ENCODE data around the gene UTP4.

Gene UTP4

DNA sequence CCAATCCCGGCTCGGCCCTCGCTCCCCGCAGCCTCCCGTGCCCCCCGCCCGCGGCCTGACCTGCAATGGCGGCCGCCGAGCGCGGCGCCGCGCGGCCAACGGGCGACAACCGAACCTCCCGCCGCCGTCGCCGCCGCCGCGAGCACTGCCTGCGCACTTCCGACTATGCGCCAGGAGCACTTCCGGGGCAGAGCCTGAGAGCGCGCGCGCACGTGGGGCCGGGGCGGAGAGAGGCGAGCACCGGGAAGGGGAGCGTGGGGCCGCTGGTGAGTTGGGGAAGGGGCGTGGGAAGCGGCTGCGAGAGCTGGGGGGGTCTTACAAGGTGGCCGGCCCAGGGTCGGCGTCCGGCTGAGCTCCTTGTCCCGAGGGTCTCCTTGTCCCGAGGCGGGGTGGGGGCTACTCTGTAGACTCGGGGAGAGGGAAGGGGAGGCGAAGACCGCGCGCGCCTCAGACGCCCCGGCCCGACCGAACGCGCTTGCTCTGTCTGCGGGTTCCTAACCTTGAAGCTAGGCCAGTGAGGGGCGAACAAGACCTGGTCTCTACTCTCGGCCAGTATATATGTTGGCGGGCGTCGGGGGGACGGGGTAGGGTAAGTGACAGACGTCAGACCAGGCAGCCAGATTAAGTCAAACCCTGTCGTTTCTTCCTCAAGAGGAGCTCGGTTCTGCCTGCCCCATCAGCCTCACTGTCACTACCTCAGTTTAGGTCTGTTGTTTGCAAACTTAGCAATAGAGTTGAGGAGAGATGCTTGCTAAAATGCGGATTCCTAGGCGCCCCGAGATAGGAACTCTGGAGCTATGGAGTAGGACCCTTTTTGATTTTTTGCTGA, at the start of gene UTP4, which contains the start of gene CHTF8:
Gene UTP4 (plus strand): TSS at position 226 of the 829 bp plus-strand sequence. CDS start 811 bp downstream, outside the sequence.
Gene CHTF8 (minus strand): TSS at position 165 of the 829 bp plus-strand sequence. CDS start 11,130 bp downstream, outside the sequence.
- DNase-seq (ENCODE audit: low read depth) = peak; percentile 85

DNA sequence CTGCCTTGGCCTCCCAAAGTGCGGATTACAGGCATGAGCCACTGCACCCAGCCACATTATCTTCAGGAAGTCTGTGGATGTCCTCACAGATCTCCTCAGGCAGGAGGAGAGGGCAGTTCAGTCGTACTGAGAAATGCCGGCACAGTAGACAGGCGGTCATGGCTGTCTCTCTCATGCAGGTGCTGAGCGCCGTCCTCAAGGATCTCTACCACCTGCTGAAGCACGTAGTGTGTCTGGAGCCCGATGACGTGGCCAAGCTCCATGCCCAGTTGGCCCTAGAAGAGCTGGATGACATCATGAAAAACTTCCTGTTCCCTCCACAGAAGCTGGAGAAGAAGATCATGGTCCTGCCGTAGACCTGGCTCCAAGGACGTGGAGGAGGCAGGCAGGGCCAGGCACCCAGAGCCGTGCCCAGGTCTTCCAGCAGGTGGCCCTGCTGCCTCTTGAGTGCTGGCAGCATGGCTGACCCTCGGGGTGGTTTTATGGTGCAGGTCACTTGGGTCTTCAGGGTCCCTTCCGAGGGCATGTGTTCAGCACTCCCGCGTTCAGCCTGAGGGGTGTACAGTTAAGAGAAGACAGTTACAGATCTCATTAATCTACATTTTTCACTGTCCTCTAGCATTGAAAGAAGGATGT, 49.0 kb upstream of the UTP4 start:
- no peak for DNase-seq (ENCODE audit: low read depth)

DNA sequence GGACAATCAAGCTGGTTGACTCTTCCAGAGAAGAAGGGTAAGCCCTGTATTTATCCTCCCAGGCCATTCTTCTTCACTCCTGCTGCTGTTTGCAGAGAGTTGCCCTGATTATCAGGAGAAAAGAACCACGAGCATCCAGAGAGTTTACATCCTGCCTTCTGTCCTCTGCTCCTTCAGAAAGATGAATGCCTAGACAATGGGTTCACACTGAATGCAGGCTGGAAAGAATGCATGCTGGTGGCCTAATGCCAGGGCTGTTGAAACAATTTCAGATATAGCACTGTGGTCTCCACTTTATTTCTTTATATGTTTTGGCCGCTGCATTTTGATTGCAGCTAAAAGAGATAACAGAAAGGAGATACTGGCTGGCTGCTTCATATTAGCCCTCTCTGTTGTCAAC, 48.2 kb upstream of the UTP4 start:
- peak; percentile 61 for DNase-seq (ENCODE audit: low read depth)

DNA sequence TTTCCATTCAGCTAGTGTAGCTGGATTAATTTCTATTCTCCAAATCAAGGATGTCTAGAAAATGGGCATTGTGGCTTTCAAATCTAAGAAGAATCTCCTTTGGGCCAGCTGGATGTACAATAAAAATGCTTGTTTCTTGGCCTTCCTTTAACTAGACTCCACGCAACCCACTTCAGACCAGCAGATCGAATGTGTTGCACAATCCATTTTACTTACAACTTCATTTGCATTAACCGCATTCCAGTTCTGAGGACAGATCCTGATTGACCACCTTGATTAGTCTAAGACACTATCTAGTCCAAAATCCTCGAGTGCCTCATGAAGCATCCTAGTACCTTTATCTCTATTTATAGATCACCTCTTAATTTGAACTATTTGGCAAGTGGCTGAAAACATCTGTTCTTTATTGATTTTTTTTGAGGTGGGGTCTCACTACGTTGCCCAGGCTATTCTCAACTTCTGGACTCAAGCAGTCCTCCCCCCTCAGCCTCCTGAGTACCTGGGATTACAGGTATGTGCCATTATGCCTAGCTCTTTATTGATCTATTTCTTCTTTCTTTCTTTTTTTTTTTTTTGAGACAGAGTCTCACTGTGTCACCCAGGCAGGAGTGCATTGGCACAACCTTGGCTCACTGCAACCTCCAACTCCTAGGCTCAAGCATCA, 47.3 kb upstream of the UTP4 start:
- DNase-seq (ENCODE audit: low read depth) = no peak

DNA sequence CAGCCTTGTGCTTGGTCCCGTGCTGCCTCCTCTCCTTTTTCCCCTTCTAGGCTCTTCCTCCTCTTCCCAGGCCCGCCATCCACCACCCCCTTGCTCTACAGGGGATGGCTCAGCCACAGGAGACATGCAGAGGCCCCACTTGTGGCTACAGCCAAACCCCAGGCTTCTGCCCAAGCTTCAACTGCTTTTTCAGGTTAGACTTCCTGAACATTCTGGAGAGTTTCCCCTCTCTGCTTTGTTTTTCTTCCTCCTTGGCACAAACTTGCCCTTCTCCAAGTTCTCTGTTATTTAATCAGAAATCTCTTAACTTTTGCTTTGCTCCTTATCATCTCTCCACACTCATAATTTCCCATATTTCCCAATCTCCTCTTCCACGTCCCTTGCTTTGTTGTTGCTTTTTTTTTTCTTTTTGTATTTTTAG, 45.3 kb upstream of the UTP4 start:
- DNase-seq (ENCODE audit: low read depth) = no peak

DNA sequence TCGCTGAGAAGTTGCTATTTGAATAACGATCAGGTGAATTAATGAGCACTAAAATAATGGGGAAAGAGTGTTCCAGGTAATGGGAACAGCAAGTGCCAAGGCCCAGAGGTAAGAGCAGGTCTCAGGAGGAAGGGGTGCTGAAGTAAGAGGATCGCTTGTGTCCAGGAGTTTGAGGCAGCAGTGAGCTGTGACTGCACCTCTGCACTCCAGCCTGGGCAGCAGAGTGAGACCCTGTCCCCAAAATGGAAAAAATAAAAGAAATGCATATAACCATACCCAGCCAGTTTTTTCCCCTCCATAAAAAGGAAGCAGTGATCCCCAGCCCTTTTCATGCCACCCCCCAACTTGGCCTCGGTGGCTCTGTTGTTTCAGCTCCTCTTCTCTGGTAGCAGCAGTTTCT, 43.8 kb upstream of the UTP4 start:
- no peak for DNase-seq (ENCODE audit: low read depth)

DNA sequence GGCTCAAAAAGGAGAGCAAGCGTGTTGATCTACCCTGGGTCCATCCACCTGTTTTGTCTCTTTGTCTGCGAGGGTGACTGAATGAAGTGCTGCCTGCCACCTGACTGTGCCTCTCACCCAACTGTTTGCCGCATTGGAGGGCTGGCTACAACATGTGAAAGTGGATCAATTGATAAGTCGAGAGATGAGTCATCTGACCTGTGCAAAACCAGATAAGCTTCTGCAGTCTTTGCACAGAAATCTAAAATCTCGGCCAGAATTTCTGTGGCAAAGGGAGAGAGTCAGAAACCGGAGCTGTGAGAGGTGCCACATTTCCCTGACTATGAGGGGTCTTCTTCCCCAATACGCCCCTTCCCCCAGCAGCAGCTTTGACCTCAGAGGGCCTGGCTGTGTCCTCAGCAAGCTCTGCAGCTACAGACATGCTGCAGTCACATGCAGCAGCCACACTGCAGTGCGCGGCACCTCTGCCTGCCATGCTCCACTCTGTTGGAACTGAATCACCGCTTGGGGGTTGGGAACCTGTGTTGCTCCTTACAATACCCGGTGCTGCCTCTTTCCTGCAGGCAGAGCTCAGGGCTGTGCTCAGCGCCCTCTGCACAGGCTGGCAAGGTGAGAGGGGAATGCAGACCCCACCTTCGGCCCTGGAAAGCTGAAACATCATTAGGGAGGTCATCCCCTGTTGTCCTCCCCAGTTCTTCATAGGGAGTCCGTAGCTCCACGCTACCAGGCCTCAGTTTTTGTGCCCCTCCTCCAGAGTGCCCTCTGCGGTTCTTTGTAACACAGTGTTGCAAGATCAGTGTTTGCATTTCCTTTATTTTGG, 43.1 kb upstream of the UTP4 start:
- no peak for DNase-seq (ENCODE audit: low read depth)

DNA sequence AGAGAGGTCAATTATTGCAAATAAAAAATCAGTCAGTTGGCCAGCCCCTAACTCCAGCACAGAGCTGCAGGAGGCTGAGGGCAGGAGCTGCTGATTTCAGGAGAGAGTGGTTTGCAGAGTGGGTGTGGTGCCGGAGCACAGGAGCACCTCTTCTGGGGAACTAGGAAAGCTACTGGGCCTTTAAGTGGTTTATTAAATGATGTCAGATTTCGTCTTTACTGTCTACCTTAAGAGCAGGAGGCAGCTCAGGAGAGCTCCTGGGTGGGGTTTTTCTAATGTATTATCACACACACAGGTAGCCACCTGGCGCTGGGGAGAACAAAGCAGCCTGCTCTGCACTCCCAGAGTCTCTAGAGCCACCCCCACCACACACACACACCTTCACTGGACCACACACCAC, 38.5 kb upstream of the UTP4 start:
- DNase-seq (ENCODE audit: low read depth) = no peak

DNA sequence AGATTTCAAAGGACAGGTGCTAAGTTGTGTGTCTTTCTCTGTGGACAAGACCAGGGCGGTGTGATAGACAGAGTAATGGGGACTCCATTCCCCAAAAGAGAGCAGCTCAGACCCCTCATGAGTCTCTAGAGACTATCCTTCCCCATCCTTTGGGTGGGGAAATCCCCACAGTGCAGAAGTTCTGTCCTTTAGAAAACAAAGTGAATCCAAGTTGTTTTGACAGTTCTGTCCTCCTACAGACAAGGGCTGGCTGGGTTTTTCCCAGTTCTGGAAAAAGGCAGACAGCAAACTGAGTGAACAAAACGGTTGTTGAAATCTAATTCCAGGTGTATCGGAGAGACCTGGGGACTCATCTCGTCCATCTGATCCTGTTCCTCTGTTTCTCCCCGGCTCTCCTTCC, 37.9 kb upstream of the UTP4 start:
- DNase-seq (ENCODE audit: low read depth) = no peak

DNA sequence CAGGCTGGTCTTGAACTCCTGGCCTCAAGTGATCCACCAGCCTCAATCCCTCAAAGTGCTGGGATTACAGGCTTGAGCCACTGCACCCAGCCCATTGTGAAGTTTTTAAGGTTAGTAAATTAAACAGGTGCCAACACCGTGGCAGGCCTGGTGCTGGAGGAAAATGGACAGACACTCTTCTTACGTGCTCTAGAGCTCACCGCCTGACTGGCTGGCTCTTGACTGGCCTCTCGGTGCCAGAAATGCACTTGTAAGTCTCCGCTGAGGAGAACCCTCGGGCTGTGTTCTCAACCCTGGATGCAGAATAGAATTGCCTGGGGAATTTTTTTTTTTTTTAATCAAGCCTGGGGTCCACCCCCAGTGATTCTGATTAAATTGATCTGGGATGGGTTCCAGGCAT, 37.3 kb upstream of the UTP4 start:
- no peak for DNase-seq (ENCODE audit: low read depth)

DNA sequence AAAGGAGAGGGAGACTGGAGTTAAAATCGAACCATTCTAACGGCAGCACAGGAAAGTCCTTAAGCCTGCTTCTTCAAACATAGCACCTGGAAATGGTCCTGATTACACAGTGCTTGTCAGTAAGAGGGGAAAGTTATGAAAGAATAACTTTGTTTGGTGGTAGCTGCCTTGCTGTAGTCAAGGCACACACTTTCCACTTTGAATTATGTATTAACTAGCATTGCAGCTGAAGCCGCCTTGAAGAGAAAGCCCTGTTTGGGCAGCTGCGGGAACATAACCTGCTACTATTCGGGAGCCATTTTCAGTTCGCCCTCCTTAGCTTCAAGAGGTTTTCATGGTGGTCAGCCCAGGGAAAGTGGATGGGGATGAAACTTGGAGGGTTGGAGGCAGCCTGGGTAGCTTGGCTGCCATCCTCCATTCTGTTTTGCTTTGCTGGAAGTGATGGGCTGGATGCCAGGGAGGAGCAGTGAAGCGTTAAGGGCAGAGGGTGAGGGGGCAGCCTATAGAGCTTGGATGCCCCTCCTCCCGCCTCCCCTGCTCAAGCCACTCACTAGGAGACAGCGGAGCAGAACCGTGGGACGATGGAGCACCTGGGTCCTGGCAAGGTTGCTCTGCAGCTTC, 32.3 kb upstream of the UTP4 start:
- no peak for DNase-seq (ENCODE audit: low read depth)

DNA sequence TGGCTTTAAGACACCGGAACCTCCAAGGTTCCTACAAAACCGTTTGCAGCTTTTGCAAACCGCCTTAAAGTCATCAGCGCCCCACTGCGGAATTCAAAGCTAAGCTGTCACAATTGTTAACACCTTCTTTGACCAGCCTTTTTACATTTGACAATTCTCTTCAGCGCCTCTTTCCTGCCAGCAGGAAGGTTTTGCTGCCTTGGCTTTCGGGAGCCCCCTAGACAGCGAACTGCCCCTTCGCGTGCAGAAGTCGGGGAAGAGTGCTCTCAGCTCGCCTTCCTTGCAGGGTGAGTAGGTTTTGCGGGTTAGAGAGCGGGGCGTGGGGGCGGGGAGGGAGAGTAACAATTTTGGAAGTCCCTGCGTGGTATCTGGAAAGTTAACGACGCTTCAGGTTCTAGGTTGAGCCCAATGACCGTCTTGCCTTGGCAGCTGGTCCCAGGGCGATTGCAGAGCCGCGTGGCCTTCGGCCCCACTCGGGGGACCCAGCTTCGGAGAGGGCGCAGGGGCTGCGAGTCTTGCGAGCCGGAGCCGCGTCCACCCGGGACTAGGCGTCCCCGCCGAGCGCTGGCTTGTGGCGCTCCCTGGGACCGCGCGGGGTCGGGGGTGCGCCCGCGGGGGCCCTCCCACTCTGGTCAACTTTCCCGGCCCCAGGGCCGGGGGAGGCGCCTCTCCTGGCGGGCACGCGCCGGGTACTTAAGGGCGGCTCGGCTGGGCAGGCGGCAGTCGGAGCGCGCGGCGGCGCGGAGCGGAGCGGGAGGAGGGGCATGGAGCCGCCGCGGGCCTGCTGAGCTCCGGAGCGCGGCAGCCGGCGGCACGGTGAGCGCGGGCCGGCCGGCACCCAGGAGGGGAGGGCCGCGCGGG, 26.7 kb upstream of the UTP4 start, which contains the start of gene HAS3:
Gene HAS3 (plus strand): TSS at position 153 of the 861 bp plus-strand sequence. CDS start 3,743 bp downstream, outside the sequence.
- DNase-seq (ENCODE audit: low read depth) = peak; percentile 69

DNA sequence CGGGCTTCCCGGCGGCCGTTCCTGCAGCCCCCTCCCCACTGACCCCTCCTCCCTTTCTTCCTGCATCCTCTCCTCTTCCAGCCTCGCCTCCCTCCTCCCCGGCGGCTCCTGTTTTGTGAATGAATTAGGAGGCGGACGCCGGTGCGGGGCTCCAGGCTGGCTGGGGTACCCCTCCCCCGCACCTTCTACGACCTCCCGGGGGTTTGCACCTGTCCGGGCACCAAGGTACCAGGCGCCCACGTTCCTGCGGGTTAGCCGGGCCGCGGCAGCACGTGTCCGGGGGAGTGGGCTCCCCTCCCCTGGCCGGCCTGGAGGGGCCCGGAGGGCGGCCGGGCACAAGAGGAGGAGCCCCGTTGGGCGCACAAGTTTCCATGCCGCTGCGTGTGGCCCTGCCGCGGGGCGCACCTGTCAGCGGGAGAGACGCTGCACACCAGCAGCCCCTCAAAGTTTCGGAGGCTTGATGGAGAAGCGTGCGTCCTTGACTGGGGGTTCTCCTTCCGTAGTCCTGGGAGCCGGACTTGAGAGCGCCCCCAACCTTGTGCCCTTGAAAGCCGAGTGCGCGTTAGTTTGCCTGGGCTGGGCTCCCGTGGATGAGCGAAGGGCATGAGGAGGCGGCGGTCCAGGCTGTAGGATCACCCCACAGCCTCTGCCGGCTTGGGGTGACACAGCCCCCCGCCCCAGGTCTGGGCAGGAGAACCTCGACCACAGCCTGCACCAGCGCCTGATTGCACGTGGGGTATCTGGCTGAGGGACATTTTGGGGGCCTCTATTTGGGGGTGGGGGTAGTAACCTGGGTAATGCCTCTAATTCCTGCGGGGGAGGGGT, 25.7 kb upstream of the UTP4 start:
- no peak for DNase-seq (ENCODE audit: low read depth)

DNA sequence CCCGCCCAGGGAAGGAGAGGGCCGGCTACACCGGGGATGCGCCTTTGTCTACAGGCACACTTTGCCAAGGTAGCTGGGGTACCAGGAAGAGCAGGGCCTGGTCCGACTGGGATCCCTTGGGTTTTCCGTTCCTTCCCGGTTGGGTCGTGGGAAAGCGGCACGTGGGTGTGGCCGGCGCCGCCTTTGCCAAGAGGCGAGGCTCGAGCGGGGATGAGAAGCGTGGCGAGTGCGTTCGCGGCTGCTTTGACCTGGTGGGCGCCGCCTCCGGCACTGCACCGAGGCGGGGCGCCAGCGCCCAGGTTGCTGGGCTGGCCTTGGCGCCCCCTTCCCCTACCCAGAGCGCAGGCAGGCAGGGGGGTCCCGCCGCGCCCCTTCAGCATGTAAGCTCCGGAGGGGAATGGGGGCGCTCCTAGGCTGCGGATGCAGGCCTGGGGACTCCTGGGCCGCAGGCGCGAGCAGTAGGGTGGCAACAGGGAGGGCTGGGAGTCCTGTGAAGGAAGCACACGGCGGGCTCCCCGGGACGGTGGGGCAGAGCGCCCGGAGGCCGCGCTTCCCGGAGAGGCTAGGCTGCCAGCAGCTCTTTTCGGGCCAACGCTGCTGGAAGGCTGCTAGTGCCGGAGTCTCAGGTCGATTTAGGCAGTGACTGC, 25.0 kb upstream of the UTP4 start:
- no peak for DNase-seq (ENCODE audit: low read depth)

DNA sequence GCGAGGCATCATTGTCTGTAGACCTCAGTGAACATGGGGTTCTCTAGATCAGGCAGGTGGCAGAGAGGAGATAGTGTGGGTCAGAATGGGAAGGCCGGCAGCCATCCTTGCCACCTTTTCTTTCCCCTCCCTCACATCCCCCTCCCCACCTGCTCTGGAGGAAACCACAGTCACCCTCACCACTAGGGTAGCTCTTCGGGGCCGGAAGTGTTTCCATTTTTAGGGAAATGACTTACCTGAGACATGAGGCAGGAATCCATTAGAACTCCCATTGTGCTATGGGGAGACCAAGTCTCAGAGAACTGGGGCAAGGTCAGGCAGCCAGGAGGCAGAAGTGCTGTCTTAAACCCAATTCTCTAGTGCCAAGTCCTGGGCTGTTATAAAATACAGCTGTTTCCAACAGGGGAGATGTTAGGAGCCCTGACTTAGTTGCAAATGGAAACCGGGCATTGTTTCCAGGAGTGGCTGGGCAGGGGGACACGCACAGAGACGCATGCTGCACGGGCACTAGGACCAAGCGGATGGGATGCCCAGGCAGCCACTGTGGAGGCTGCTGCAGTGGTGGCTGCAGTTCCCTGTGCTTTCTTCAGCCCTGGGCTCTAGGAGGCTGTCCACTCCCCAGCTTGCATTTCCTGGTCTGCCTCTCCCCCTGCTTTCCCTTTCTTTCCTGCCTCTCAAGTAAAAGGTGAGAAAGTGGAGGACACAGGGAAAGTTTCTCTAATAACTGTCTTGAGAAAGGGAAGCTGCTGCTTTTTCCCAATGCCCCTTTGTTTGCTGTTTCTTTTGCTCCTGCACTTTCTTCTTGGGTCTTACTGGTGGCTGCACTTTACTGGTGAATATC, 24.2 kb upstream of the UTP4 start:
- no peak for DNase-seq (ENCODE audit: low read depth)

DNA sequence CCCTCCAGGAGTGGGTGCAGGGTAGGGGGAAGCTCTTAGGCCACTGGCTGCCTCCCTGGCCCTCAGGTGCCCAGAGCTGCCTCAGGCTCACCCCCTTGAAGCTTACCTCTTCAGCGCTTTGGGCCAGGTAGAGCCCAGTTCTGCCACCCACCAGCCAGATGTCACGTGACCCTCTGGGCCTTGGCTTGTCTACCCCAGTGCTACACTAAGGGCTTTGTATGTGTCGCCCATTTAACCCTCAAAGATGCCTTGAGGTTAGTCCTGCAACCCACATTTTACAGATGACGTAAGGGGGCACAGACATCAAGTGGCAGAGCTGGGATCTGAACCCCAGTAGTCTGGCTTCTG, 23.6 kb upstream of the UTP4 start:
- no peak for DNase-seq (ENCODE audit: low read depth)

DNA sequence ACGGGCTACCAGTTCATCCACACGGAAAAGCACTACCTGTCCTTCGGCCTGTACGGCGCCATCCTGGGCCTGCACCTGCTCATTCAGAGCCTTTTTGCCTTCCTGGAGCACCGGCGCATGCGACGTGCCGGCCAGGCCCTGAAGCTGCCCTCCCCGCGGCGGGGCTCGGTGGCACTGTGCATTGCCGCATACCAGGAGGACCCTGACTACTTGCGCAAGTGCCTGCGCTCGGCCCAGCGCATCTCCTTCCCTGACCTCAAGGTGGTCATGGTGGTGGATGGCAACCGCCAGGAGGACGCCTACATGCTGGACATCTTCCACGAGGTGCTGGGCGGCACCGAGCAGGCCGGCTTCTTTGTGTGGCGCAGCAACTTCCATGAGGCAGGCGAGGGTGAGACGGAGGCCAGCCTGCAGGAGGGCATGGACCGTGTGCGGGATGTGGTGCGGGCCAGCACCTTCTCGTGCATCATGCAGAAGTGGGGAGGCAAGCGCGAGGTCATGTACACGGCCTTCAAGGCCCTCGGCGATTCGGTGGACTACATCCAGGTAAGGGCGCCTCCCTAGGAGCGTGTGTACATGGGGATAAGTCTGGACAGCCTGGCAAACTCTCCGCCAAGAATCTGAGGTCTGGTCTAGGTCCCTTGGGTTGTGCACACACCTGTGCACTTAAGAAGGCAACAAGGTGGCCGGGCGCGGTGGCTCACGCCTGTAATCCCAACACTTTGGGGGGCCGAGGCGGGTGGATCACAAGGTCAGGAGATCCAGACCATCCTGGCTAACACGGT, 22.8 kb upstream of the UTP4 start:
- DNase-seq (ENCODE audit: low read depth) = no peak
